DOHH2 (cell line): ENCODE results near the gene EVC.

ENCODE experiments used
- H3F3A ChIP-seq: fragments of 200-600 bp; sonication (generic), shearing (Covaris generic); 2 replicates; pipeline ENCODE4 v1.6.0; 2016; ENCODE audit warnings: antibody characterized with exemption, mild to moderate bottlenecking; ENCODE audit not compliant: control insufficient read depth, insufficient read depth
- H3K27ac ChIP-seq: fragments of 200-600 bp; sonication (generic); 2 replicates; pipeline ENCODE4 v1.5.1; 2014; ENCODE audit warnings: low read depth, mild to moderate bottlenecking, low read length, moderate library complexity
- H3K27me3 ChIP-seq: fragments of 200-600 bp; sonication (generic); 2 replicates; pipeline ENCODE4 v1.6.1; 2014; ENCODE audit warnings: mild to moderate bottlenecking, low read length, mixed read lengths; ENCODE audit not compliant: control insufficient read depth
- H3K36me3 ChIP-seq: fragments of 200-600 bp; sonication (generic); 2 replicates; pipeline ENCODE4 v1.6.1; 2014; ENCODE audit warnings: mild to moderate bottlenecking, low read length, moderate library complexity, mixed read lengths; ENCODE audit not compliant: control insufficient read depth
- H3K4me1 ChIP-seq: fragments of 200-600 bp; sonication (generic); 2 replicates; pipeline ENCODE4 v1.6.1; 2014; ENCODE audit warnings: mild to moderate bottlenecking, low read length, mixed read lengths; ENCODE audit not compliant: control insufficient read depth
- H3K4me2 ChIP-seq: fragments of 200-600 bp; sonication (generic); 2 replicates; pipeline ENCODE4 v1.6.0; 2014; ENCODE audit warnings: mild to moderate bottlenecking, low read length, moderate library complexity
- H3K4me3 ChIP-seq: fragments of 200-600 bp; sonication (generic); 2 replicates; pipeline ENCODE4 v1.5.1; 2014; ENCODE audit warnings: mild to moderate bottlenecking, low read length, mixed read lengths
- H3K79me2 ChIP-seq: fragments of 200-600 bp; sonication (generic); 2 replicates; pipeline ENCODE4 v1.6.1; 2014; ENCODE audit warnings: mild to moderate bottlenecking, low read length, mixed read lengths; ENCODE audit not compliant: control insufficient read depth
- H3K9me2 ChIP-seq: fragments of 200-600 bp; sonication (generic); replicated peaks from 2 replicates; pipeline ENCODE4 v1.6.1; 2014; ENCODE audit warnings: mild to moderate bottlenecking, low read length, mixed read lengths; ENCODE audit not compliant: control insufficient read depth
- H3K9me3 ChIP-seq: fragments of 200-600 bp; sonication (generic); 2 replicates; pipeline ENCODE4 v1.6.1; 2014; ENCODE audit warnings: antibody characterized with exemption, low read length, mixed read lengths; ENCODE audit not compliant: control insufficient read depth, insufficient read depth
- H4K20me1 ChIP-seq: fragments of 200-600 bp; sonication (generic); 2 replicates; pipeline ENCODE4 v1.6.0; 2014; ENCODE audit warnings: low read depth, mild to moderate bottlenecking, antibody characterized with exemption, low read length, moderate library complexity; ENCODE audit not compliant: control insufficient read depth, insufficient read depth
- EZH2phosphoT487 ChIP-seq: fragments of 200-600 bp; sonication (generic); IDR thresholded peaks from 2 replicates; pipeline ENCODE4 v1.6.1; 2017; ENCODE audit warnings: borderline replicate concordance, mild to moderate bottlenecking, antibody characterized with exemption, low read length, moderate library complexity, mixed read lengths
- TF ChIP-seq, protein P1 (sequence below): fragments of 200-600 bp; sonication (generic); IDR thresholded peaks from one replicate; pipeline ENCODE4 v1.5.1; 2014; ENCODE audit warnings: antibody characterized with exemption, mild to moderate bottlenecking, low read depth, low read length; ENCODE audit not compliant: poor library complexity, severe bottlenecking

The EVC gene

GRCh38 chr4:5759236-5760075, 48.5 kb downstream of the EVC start:
- H3K27me3 ChIP-seq, result no peaks in the 10 kb centered on the region
- H3K27ac ChIP-seq, result no peak overlapping the region
- TF ChIP-seq EZH2phosphoT487, result no peak
- TF ChIP-seq, protein P1, sequence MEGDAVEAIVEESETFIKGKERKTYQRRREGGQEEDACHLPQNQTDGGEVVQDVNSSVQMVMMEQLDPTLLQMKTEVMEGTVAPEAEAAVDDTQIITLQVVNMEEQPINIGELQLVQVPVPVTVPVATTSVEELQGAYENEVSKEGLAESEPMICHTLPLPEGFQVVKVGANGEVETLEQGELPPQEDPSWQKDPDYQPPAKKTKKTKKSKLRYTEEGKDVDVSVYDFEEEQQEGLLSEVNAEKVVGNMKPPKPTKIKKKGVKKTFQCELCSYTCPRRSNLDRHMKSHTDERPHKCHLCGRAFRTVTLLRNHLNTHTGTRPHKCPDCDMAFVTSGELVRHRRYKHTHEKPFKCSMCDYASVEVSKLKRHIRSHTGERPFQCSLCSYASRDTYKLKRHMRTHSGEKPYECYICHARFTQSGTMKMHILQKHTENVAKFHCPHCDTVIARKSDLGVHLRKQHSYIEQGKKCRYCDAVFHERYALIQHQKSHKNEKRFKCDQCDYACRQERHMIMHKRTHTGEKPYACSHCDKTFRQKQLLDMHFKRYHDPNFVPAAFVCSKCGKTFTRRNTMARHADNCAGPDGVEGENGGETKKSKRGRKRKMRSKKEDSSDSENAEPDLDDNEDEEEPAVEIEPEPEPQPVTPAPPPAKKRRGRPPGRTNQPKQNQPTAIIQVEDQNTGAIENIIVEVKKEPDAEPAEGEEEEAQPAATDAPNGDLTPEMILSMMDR, result no peak
- H3K9me3 ChIP-seq, result no peaks in the 10 kb centered on the region
- no peaks in the 10 kb centered on the region for H3F3A ChIP-seq
- H3K79me2 ChIP-seq, result no peaks in the 10 kb centered on the region
- H3K4me2 ChIP-seq, result no peak overlapping the region
- H3K36me3 ChIP-seq, result no peaks in the 10 kb centered on the region
- no peaks in the 10 kb centered on the region for H3K9me2 ChIP-seq
- H3K4me1 ChIP-seq, result no peaks in the 10 kb centered on the region
- H4K20me1 ChIP-seq, result no peaks in the 10 kb centered on the region
- H3K4me3 ChIP-seq, result no peak overlapping the region

DNA sequence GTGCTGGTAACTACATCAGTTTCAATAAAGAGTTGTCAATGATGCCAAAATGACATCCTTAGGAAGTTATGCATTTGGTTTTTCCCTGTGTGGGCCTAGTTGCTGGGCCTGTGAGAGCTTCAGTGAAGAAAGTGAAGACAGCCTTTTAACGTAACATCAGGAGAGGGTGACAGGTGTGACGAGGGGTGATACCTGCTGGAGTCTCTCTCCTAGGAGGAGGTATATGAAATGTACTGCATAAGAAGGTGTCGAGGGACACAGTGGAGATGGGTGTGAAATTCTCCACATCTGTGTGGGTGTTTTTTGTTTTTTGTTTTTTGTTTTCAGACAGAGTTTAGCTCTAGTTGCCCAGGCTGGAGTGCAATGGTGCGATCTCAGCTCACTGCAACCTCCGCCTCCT, 49.2 kb downstream of the EVC start:
- Histone ChIP-seq H3K9me3 (no peaks in the 10 kb centered on the region), H3K4me3 (no peak overlapping the region), H3F3A (no peaks in the 10 kb centered on the region), H3K27ac (no peak overlapping the region), H3K4me1 (no peaks in the 10 kb centered on the region), H3K36me3 (no peaks in the 10 kb centered on the region), H3K4me2 (no peak overlapping the region), H3K9me2 (no peaks in the 10 kb centered on the region), H4K20me1 (no peaks in the 10 kb centered on the region), H3K79me2 (no peaks in the 10 kb centered on the region), H3K27me3 (no peaks in the 10 kb centered on the region)
- TF ChIP-seq, protein P1, result no peak

DNA sequence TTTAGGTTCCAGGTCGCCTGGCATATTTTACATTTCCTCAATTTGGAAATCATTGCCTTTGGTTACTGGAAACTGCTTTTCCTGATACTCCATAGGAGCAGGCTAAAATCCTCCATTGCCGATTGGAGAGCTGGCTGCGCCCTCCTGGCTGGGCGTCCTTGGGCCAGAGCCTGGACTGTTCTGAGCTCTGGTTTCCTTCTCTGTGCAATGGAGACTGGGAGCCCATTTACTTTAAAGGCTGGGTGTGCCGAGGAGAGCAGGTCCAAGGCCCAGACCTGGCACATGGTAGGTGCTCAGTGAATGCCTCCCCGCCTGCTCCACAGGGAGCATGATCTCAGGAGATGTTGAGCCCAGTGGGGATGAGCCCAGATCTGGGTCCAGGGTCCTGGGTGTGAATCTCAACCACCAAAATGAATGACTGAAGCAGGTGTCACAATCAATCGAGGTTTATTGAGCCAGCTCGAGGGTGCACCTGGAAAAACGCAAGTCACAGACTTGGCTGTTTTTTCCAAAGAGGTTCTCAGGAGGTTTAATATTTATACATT, 50.0 kb downstream of the EVC start:
- TF ChIP-seq, protein P1, result no peak
- TF ChIP-seq EZH2phosphoT487, result no peak
- no peaks in the 10 kb centered on the region for H3F3A ChIP-seq

More for the DNA sequence above, 50.0 kb downstream of the EVC start:
- Histone ChIP-seq H3K4me1 (no peaks in the 10 kb centered on the region), H3K79me2 (no peaks in the 10 kb centered on the region), H3K9me3 (no peaks in the 10 kb centered on the region), H3K27me3 (no peaks in the 10 kb centered on the region), H4K20me1 (no peaks in the 10 kb centered on the region), H3K9me2 (no peaks in the 10 kb centered on the region), H3K4me2 (no peak overlapping the region), H3K27ac (no peak overlapping the region), H3K4me3 (no peak overlapping the region), H3K36me3 (no peaks in the 10 kb centered on the region)
